H1 (cell line): ENCODE measurements around the gene PHLDB3. TPM values are rescaled to one million over a fixed set of nuclear protein-coding genes. Genes with fewer than 3 reads are reported as not detected.

ENCODE experiments used
- CTCF ChIA-PET: fragments of 300-600 bp; sonication (Branson Sonifier 250); formaldehyde crosslinking; loops from one replicate; lab custom pipeline; 2021; ENCODE audit not compliant: partially characterized antibody; lab: Charles Lee
- POLR2A ChIA-PET: fragments of 300-600 bp; sonication (Branson Sonifier 250); formaldehyde crosslinking; loops from one replicate; lab custom pipeline; 2021; ENCODE audit warnings: inconsistent platforms; ENCODE audit not compliant: partially characterized antibody; lab: Charles Lee
- DNase-seq, 2 experiments: peaks; one replicate each; pipeline versions ENCODE4 v3.0.0 to v3.0.0-alpha.2; 2010 to 2022; ENCODE audit warnings: low spot score in 2 of 2, low read depth in 1 of 2, mixed read lengths in 1 of 2
- FAIRE-seq: peaks from 2 replicates; lab custom pipeline; 2011; peaks lifted over from hg19 to GRCh38; lab: Jason Lieb, UNC
- H2AFZ ChIP-seq: 2 replicates; pipeline ENCODE4 v1.8.1; 2012; ENCODE audit warnings: low read length, inconsistent platforms
- H2AK5ac ChIP-seq: 2 replicates; pipeline ENCODE4 v1.6.1; 2013; ENCODE audit warnings: low read depth, low read length
- H2BK120ac ChIP-seq: replicated peaks from 2 replicates; pipeline ENCODE3; 2013; ENCODE audit warnings: low read depth, low read length, inconsistent platforms
- H2BK12ac ChIP-seq: 2 replicates; pipeline ENCODE4 v1.6.1; 2013; ENCODE audit warnings: low read depth, low read length
- H2BK15ac ChIP-seq: 2 replicates; pipeline ENCODE4 v1.6.1; 2013; ENCODE audit warnings: low read length
- H2BK20ac ChIP-seq: 2 replicates; pipeline ENCODE4 v1.6.1; 2013; ENCODE audit warnings: low read length
- H2BK5ac ChIP-seq: 2 replicates; pipeline ENCODE4 v1.6.1; 2013; ENCODE audit warnings: low read depth, low read length
- H3K14ac ChIP-seq: 2 replicates; pipeline ENCODE4 v1.6.1; 2013; ENCODE audit warnings: inconsistent platforms; ENCODE audit not compliant: insufficient read length
- H3K18ac ChIP-seq: 2 replicates; pipeline ENCODE4 v1.6.1; 2013; ENCODE audit warnings: low read length; ENCODE audit errors: extremely low read depth
- H3K23ac ChIP-seq: 2 replicates; pipeline ENCODE4 v1.6.1; 2013; ENCODE audit warnings: inconsistent platforms; ENCODE audit not compliant: insufficient read length
- H3K23me2 ChIP-seq: 2 replicates; pipeline ENCODE4 v1.6.1; 2013; ENCODE audit warnings: low read depth, low read length
- H3K27ac ChIP-seq: 2 replicates; pipeline ENCODE4 v1.6.1; 2011; ENCODE audit warnings: low read depth, low read length, inconsistent platforms
- H3K27me3 ChIP-seq, 4 experiments: replicated peaks in 1 of 4; 1 replicate in 1 of 4; 2 replicates in 3 of 4; pipeline versions ENCODE4 v1.6.1 to v1.8.1; 2011 to 2013; ENCODE audit warnings: low read length in 3 of 4, mild to moderate bottlenecking in 3 of 4, inconsistent platforms in 2 of 4, mixed read lengths in 2 of 4, moderate library complexity in 1 of 4; ENCODE audit not compliant: control insufficient read depth in 3 of 4, insufficient read depth in 3 of 4; ENCODE audit errors: extremely low read depth in 1 of 4
- H3K36me3 ChIP-seq, 4 experiments: 2 replicates each; pipeline versions ENCODE4 v1.6.1 to v1.8.1; 2011 to 2013; ENCODE audit warnings: mild to moderate bottlenecking in 4 of 4, low read length in 3 of 4, moderate library complexity in 2 of 4, control low read depth in 1 of 4, inconsistent platforms in 1 of 4; ENCODE audit not compliant: insufficient read depth in 4 of 4, control insufficient read depth in 2 of 4
- H3K4ac ChIP-seq: replicated peaks from 2 replicates; pipeline ENCODE3; 2013; ENCODE audit warnings: low read length, low read depth, mixed read lengths, inconsistent platforms; ENCODE audit not compliant: insufficient read length
- H3K4me1 ChIP-seq, 4 experiments: replicated peaks in 1 of 4; 1 replicate in 1 of 4; 2 replicates in 3 of 4; pipeline versions ENCODE4 v1.6.1 to v1.8.1; 2011 to 2013; ENCODE audit warnings: low read length in 3 of 4, inconsistent platforms in 2 of 4, mixed read lengths in 1 of 4; ENCODE audit not compliant: insufficient read depth in 4 of 4, control insufficient read depth in 3 of 4
- H3K4me2 ChIP-seq, 2 experiments: 2 replicates each; pipeline versions ENCODE4 v1.6.1 to v1.8.1; 2011 to 2013; ENCODE audit warnings: low read depth in 2 of 2, low read length in 2 of 2, control low read depth in 1 of 2, inconsistent platforms in 1 of 2, mild to moderate bottlenecking in 1 of 2; ENCODE audit not compliant: insufficient read depth in 1 of 2
- H3K4me3 ChIP-seq, 4 experiments: fragments of 200-600, 300-600 bp in 1 of 4; sonication (generic), shearing (Covaris generic), sonication (Bioruptor Twin) in 1 of 4; 2 replicates each; pipeline versions ENCODE4 v1.5.1 to v1.8.1; 2011 to 2016; ENCODE audit warnings: low read length in 4 of 4, low read depth in 3 of 4, control low read depth in 2 of 4, inconsistent platforms in 2 of 4, mild to moderate bottlenecking in 2 of 4, mixed read lengths in 1 of 4, moderate library complexity in 1 of 4; ENCODE audit not compliant: insufficient read depth in 2 of 4; ENCODE audit errors: extremely low read depth in 1 of 4
- H3K56ac ChIP-seq: replicated peaks from 2 replicates; pipeline ENCODE3; 2013; ENCODE audit warnings: low read depth, mild to moderate bottlenecking, mixed read lengths, low read length, inconsistent platforms; ENCODE audit not compliant: insufficient read length
- H3K79me1 ChIP-seq: 2 replicates; pipeline ENCODE4 v1.6.1; 2013; ENCODE audit warnings: low read depth, low read length, control low read depth
- H3K79me2 ChIP-seq, 2 experiments: 2 replicates each; pipeline versions ENCODE4 v1.6.1 to v1.8.1; 2012 to 2013; ENCODE audit warnings: low read length in 2 of 2, mild to moderate bottlenecking in 2 of 2, inconsistent platforms in 1 of 2; ENCODE audit not compliant: insufficient read depth in 2 of 2, control insufficient read depth in 1 of 2
- H3K9ac ChIP-seq, 4 experiments: replicated peaks in 1 of 4; 1 replicate in 1 of 4; 2 replicates in 3 of 4; pipeline versions ENCODE4 v1.6.1 to v1.8.1; 2011 to 2013; ENCODE audit warnings: low read depth in 3 of 4, low read length in 3 of 4, control low read depth in 2 of 4, mild to moderate bottlenecking in 2 of 4, moderate library complexity in 2 of 4, inconsistent platforms in 1 of 4; ENCODE audit errors: extremely low read depth in 1 of 4
- H3K9me3 ChIP-seq, 2 experiments: 2 replicates each; pipeline versions ENCODE4 v1.6.1 to v1.8.1; 2012 to 2013; ENCODE audit warnings: mild to moderate bottlenecking in 2 of 2, moderate library complexity in 2 of 2, control low read depth in 1 of 2, inconsistent platforms in 1 of 2, low read depth in 1 of 2, low read length in 1 of 2, mixed read lengths in 1 of 2; ENCODE audit not compliant: insufficient read depth in 2 of 2
- H4K20me1 ChIP-seq, 2 experiments: replicated peaks in 1 of 2; 2 replicates each; pipeline versions ENCODE3 to v1.8.1; 2011 to 2013; ENCODE audit warnings: inconsistent platforms in 2 of 2, low read length in 2 of 2, mild to moderate bottlenecking in 1 of 2; ENCODE audit not compliant: insufficient read depth in 2 of 2, control insufficient read depth in 1 of 2
- H4K5ac ChIP-seq: 2 replicates; pipeline ENCODE4 v1.6.1; 2013; ENCODE audit warnings: low read length, low read depth, mixed read lengths, inconsistent platforms; ENCODE audit not compliant: insufficient read length
- H4K8ac ChIP-seq: 2 replicates; pipeline ENCODE4 v1.8.0; 2013; ENCODE audit warnings: mild to moderate bottlenecking, moderate library complexity, low read length, inconsistent platforms; ENCODE audit not compliant: insufficient read depth; ENCODE audit errors: extremely low read depth
- H4K91ac ChIP-seq: replicated peaks from 2 replicates; pipeline ENCODE3; 2013; ENCODE audit warnings: low read length, mixed read lengths, inconsistent platforms; ENCODE audit not compliant: insufficient read length
- BACH1 ChIP-seq: IDR thresholded peaks from 2 replicates; pipeline ENCODE4 v1.6.1; 2012; ENCODE audit warnings: low read length, improper control_type of control experiment
- BCL11A ChIP-seq, 2 experiments: IDR thresholded peaks; one replicate each; pipeline ENCODE4 v1.6.1; 2011; ENCODE audit warnings: low read depth in 2 of 2, low read length in 2 of 2, mild to moderate bottlenecking in 2 of 2
- CBX8 ChIP-seq: fragments of 300-800, 300-1000 bp; sonication (generic); IDR thresholded peaks from 2 replicates; pipeline ENCODE4 v1.7.1; 2016; ENCODE audit warnings: low read depth, low read length, borderline replicate concordance
- CEBPB ChIP-seq: IDR thresholded peaks from 2 replicates; pipeline ENCODE4 v1.6.1; 2012; ENCODE audit warnings: low read depth, low read length
- CHD2 ChIP-seq: IDR thresholded peaks from 2 replicates; pipeline ENCODE4 v1.6.1; 2012; ENCODE audit warnings: low read length, improper control_type of control experiment
- EGR1 ChIP-seq: IDR thresholded peaks from 2 replicates; pipeline ENCODE4 v1.6.1; 2011; ENCODE audit warnings: low read depth, low read length, borderline replicate concordance
- POLR2AphosphoS5 ChIP-seq: IDR thresholded peaks from 2 replicates; pipeline ENCODE4 v1.6.1; 2011; ENCODE audit warnings: low read depth, low read length
- POU5F1 ChIP-seq: IDR thresholded peaks from 2 replicates; pipeline ENCODE4 v1.6.1; 2011; ENCODE audit warnings: low read depth, mild to moderate bottlenecking, low read length, moderate library complexity
- SP2 ChIP-seq: IDR thresholded peaks from 2 replicates; pipeline ENCODE4 v1.6.1; 2012; ENCODE audit warnings: mild to moderate bottlenecking, low read length, inconsistent platforms
- SUZ12 ChIP-seq: fragments of 200-600 bp; sonication (generic); IDR thresholded peaks from 2 replicates; pipeline ENCODE4 v1.6.1; 2012; ENCODE audit warnings: mild to moderate bottlenecking, inconsistent platforms, low read length, moderate library complexity, mixed read lengths
- TCF12 ChIP-seq: IDR thresholded peaks from 2 replicates; pipeline ENCODE4 v1.6.1; 2011; ENCODE audit warnings: low read depth, mild to moderate bottlenecking, low read length
- WGBS, 2 experiments: shearing (Covaris generic) in 1 of 2; methylation state at CpG; one replicate each; pipeline versions ENCODE4 v1.1.6 to v1.1.7; 2013 to 2015; ENCODE audit warnings: low lambda C conversion rate in 2 of 2, mixed read lengths in 2 of 2, inconsistent platforms in 1 of 2, low coverage in 1 of 2, missing lambda C conversion rate in 1 of 2; ENCODE audit not compliant: insufficient replicate concordance in 2 of 2, insufficient coverage in 1 of 2, insufficient read length in 1 of 2; ENCODE audit errors: extremely low coverage in 1 of 2, missing lambda C conversion rate in 1 of 2; 5-methylcytosine and 5-hydroxymethylcytosine counted together
- polyA plus RNA-seq, 7 experiments: library from polyadenylated mRNA; depleted of rRNA in 3 of 7; stranded (reverse) in 5 of 7; unstranded in 2 of 7; fragments of >200 nt in 5 of 7; fragments of 200-250 nt in 2 of 7; gene quantifications; 1 replicate in 5 of 7; 2 replicates in 1 of 7; 4 replicates in 1 of 7; pipeline versions ENCODE4 v1.2.1 to v1.2.3, GENCODE V29; 2011 to 2013; ENCODE audit warnings: missing spikeins in 2 of 7, mixed read lengths in 2 of 7
- total RNA-seq: library from RNA; stranded (reverse); fragmentation: NEBNext Ultra II Directional; extraction: Animal tissue kit (Norgen Biotek cat#: 25700); gene quantifications from 2 replicates; pipeline ENCODE4 v1.2.1, GENCODE V29; 2021
- TF ChIP-seq, protein P1 (sequence below): IDR thresholded peaks from 2 replicates; pipeline ENCODE4 v1.6.1; 2012; ENCODE audit warnings: low read length, inconsistent platforms
- TF ChIP-seq, protein P2 (sequence below): IDR thresholded peaks from 2 replicates; pipeline ENCODE4 v1.6.1; 2011; ENCODE audit warnings: low read length, improper control_type of control experiment

The PHLDB3 gene
- total and polyA plus RNA-seq, 2 of the 8 experiments (the other 6 are each of a cell fraction or from before 2014, with no cell fraction given): 4.0 to 8.5 TPM

GRCh38 chr19:43485951-43486350, 18.6 kb downstream of the PHLDB3 start:
- Histone ChIP-seq H4K8ac (no peak overlapping the region; the same call in 1 of the 2 replicates), H2AFZ (no peak overlapping the region), H3K27ac (no peak overlapping the region), H3K9ac (no peak overlapping the region), H2BK20ac (no peak overlapping the region), H4K20me1 (no peaks in the 10 kb centered on the region), H3K4me1 (no peaks in the 10 kb centered on the region), H3K18ac (no peak overlapping the region), H3K56ac (no peak overlapping the region), H3K79me2 (no peaks in the 10 kb centered on the region), H2BK5ac (no peak overlapping the region), H2BK15ac (no peak overlapping the region), H3K4me2 (no peak overlapping the region), H3K4ac (no peak overlapping the region), H2BK120ac (no peak overlapping the region), H3K4me3 (no peak overlapping the region), H3K36me3 (no peaks in the 10 kb centered on the region), H2AK5ac (no peak overlapping the region), H4K91ac (no peak overlapping the region), H3K9me3 (no peaks in the 10 kb centered on the region), H3K79me1 (no peaks in the 10 kb centered on the region), H3K23me2 (no peaks in the 10 kb centered on the region; the same call in 1 of the 2 replicates), H4K5ac (no peak overlapping the region), H2BK12ac (no peak overlapping the region), H3K14ac (no peak overlapping the region), H3K23ac (no peak overlapping the region), H3K27me3 (no peaks in the 10 kb centered on the region)
- no peak for TF ChIP-seq BACH1
- TF ChIP-seq, protein P1, sequence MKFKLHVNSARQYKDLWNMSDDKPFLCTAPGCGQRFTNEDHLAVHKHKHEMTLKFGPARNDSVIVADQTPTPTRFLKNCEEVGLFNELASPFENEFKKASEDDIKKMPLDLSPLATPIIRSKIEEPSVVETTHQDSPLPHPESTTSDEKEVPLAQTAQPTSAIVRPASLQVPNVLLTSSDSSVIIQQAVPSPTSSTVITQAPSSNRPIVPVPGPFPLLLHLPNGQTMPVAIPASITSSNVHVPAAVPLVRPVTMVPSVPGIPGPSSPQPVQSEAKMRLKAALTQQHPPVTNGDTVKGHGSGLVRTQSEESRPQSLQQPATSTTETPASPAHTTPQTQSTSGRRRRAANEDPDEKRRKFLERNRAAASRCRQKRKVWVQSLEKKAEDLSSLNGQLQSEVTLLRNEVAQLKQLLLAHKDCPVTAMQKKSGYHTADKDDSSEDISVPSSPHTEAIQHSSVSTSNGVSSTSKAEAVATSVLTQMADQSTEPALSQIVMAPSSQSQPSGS: no peak
- no peak for TF ChIP-seq BCL11A (IDR thresholded peaks at IDR 0.05; ENCODE audit: low read depth in 2 of 2, low read length in 2 of 2)
- TF ChIP-seq SP2: no peak
- TF ChIP-seq CBX8: no peak
- TF ChIP-seq CHD2: no peak
- no peak for TF ChIP-seq CEBPB
- no peak for TF ChIP-seq EGR1
- TF ChIP-seq, protein P2, sequence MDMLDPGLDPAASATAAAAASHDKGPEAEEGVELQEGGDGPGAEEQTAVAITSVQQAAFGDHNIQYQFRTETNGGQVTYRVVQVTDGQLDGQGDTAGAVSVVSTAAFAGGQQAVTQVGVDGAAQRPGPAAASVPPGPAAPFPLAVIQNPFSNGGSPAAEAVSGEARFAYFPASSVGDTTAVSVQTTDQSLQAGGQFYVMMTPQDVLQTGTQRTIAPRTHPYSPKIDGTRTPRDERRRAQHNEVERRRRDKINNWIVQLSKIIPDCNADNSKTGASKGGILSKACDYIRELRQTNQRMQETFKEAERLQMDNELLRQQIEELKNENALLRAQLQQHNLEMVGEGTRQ: no peak
- no peak for TF ChIP-seq SUZ12
- no peak for TF ChIP-seq TCF12
- TF ChIP-seq POU5F1: no peak
- no peak for TF ChIP-seq POLR2AphosphoS5
- ChIA-PET CTCF (interaction anchor here (0.8 kb wide), 1 partner anchor 39 kb away, joined by 3 read pairs; no protein-coding TSS in a partner anchor), POLR2A (no interaction called here)
- FAIRE-seq: no peak
- 87% methylated on average over 3 of the region's 6 CpGs; no CpG with 5 or more reads in 1 of the 2 experiments for WGBS, 2 experiments
- no peak for DNase-seq
